Measurements from ENCODE around the gene IFI6.

The IFI6 gene

DNA sequence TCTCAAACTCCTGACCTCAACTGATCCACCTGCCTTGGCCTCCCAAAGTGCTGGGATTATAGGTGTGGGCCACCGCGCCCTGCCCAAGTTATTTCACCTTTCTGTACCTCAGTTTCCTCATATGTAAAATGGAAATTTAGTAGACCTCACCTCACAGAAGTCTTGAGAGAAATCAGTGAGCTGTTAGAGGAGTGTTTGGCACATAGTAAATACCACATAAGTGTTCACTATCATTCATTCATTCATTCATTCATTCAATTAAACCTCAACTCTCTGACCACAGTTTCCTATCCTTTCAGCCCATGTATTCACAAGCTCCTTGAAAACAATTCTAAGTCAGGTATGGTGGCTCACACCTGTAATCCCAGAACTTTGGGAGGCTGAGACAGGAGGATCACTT lies 33.2 kb downstream of the IFI6 start:
- peaks cover 3% of the 10 kb centered on the region; the same call in 1 of the 2 replicates for H3K9me3 ChIP-seq (ENCODE audit: control insufficient read depth, insufficient read depth, low read length)
- H3K4me1 ChIP-seq (ENCODE audit: control insufficient read depth, low read length) = peaks cover 40% of the 10 kb centered on the region
- no peaks in the 10 kb centered on the region for H3K9me2 ChIP-seq (replicated peaks; ENCODE audit: control insufficient read depth, low read length)
- peaks cover 16% of the 10 kb centered on the region for H3F3A ChIP-seq (ENCODE audit: control insufficient read depth, insufficient read depth)
- H3K27me3 ChIP-seq (ENCODE audit: control insufficient read depth, low read length) = no peaks in the 10 kb centered on the region
- TF ChIP-seq, protein P1, sequence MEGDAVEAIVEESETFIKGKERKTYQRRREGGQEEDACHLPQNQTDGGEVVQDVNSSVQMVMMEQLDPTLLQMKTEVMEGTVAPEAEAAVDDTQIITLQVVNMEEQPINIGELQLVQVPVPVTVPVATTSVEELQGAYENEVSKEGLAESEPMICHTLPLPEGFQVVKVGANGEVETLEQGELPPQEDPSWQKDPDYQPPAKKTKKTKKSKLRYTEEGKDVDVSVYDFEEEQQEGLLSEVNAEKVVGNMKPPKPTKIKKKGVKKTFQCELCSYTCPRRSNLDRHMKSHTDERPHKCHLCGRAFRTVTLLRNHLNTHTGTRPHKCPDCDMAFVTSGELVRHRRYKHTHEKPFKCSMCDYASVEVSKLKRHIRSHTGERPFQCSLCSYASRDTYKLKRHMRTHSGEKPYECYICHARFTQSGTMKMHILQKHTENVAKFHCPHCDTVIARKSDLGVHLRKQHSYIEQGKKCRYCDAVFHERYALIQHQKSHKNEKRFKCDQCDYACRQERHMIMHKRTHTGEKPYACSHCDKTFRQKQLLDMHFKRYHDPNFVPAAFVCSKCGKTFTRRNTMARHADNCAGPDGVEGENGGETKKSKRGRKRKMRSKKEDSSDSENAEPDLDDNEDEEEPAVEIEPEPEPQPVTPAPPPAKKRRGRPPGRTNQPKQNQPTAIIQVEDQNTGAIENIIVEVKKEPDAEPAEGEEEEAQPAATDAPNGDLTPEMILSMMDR (IDR thresholded peaks at IDR 0.05; ENCODE audit: low read depth, low read length, poor library complexity, severe bottlenecking) = no peak
- TF ChIP-seq EZH2phosphoT487 (IDR thresholded peaks at IDR 0.05; ENCODE audit: borderline replicate concordance, low read length) = no peak
- no peak overlapping the region for H3K4me3 ChIP-seq (ENCODE audit: low read length)
- no peak overlapping the region for H3K4me2 ChIP-seq (ENCODE audit: low read length)
- H3K27ac ChIP-seq (ENCODE audit: low read depth, low read length) = no peak overlapping the region
- no peaks in the 10 kb centered on the region for H3K36me3 ChIP-seq (ENCODE audit: control insufficient read depth, low read length)
- no peaks in the 10 kb centered on the region for H3K79me2 ChIP-seq (ENCODE audit: control insufficient read depth, low read length)
- no peaks in the 10 kb centered on the region for H4K20me1 ChIP-seq (ENCODE audit: control insufficient read depth, insufficient read depth, low read depth, low read length)

DNA sequence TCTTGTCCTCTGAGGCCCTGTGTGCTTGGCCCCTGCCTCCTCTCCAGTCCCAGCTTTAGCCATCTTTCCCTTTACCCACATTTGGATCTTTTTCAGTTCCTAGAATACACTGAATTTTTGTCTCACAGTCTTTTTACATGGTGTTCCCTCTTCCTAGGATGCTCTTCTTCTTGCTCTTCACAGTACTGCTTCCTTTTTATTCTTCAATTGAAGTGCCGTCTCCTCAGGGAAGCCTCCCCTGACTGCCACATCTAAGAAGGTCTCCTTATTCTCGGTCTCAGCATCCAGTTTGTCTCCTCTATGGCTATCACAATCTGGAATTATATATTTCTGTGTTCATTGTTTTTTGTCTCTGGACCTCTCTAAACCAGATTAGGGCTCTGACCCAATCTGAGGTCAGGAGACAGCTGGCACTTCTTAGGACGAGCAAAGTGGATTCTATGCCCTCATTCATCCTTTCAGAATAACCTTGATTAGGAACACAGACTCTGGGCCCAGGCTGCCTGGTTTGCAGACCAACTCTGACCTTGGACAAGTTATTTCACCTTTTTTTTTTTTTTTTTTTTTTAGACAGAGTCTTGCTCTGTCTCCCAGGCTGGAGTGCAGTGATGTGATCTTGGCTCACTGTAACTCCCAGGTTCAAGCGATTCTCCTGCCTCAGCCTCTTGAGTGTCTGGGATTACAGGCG lies 33.8 kb downstream of the IFI6 start:
- Histone ChIP-seq H3K27ac (ENCODE audit: low read depth, low read length) (no peak overlapping the region), H3K4me2 (ENCODE audit: low read length) (no peak overlapping the region), H3K27me3 (ENCODE audit: control insufficient read depth, low read length) (no peaks in the 10 kb centered on the region), H3F3A (ENCODE audit: control insufficient read depth, insufficient read depth) (peaks cover 21% of the 10 kb centered on the region), H4K20me1 (ENCODE audit: control insufficient read depth, insufficient read depth, low read depth, low read length) (no peaks in the 10 kb centered on the region), H3K9me3 (ENCODE audit: control insufficient read depth, insufficient read depth, low read length) (peaks cover 3% of the 10 kb centered on the region; the same call in 1 of the 2 replicates), H3K9me2 (replicated peaks; ENCODE audit: control insufficient read depth, low read length) (no peaks in the 10 kb centered on the region), H3K4me1 (ENCODE audit: control insufficient read depth, low read length) (peaks cover 42% of the 10 kb centered on the region), H3K36me3 (ENCODE audit: control insufficient read depth, low read length) (no peaks in the 10 kb centered on the region), H3K79me2 (ENCODE audit: control insufficient read depth, low read length) (no peaks in the 10 kb centered on the region), H3K4me3 (ENCODE audit: low read length) (no peak overlapping the region)
- TF ChIP-seq EZH2phosphoT487 (IDR thresholded peaks at IDR 0.05; ENCODE audit: borderline replicate concordance, low read length) = no peak
- TF ChIP-seq, protein P1 (IDR thresholded peaks at IDR 0.05; ENCODE audit: low read depth, low read length, poor library complexity, severe bottlenecking) = no peak

- peak overlapping the region; percentile 83 for H3K27ac ChIP-seq (ENCODE audit: low read depth, low read length)
- peaks cover 38% of the 10 kb centered on the region for H3F3A ChIP-seq (ENCODE audit: control insufficient read depth, insufficient read depth)
- TF ChIP-seq, protein P1 (IDR thresholded peaks at IDR 0.05; ENCODE audit: low read depth, low read length, poor library complexity, severe bottlenecking) = no peak
- no peak for TF ChIP-seq EZH2phosphoT487 (IDR thresholded peaks at IDR 0.05; ENCODE audit: borderline replicate concordance, low read length)
- H3K4me3 ChIP-seq (ENCODE audit: low read length) = no peak overlapping the region
- no peaks in the 10 kb centered on the region for H3K36me3 ChIP-seq (ENCODE audit: control insufficient read depth, low read length)
- peak overlapping the region; percentile 20; the same call in 1 of the 2 replicates for H3K4me2 ChIP-seq (ENCODE audit: low read length)
- no peaks in the 10 kb centered on the region for H3K79me2 ChIP-seq (ENCODE audit: control insufficient read depth, low read length)
- no peaks in the 10 kb centered on the region for H3K9me2 ChIP-seq (replicated peaks; ENCODE audit: control insufficient read depth, low read length)
- peaks cover 68% of the 10 kb centered on the region for H3K4me1 ChIP-seq (ENCODE audit: control insufficient read depth, low read length)
- no peaks in the 10 kb centered on the region for H3K27me3 ChIP-seq (ENCODE audit: control insufficient read depth, low read length)
- H3K9me3 ChIP-seq (ENCODE audit: control insufficient read depth, insufficient read depth, low read length) = peaks cover 3% of the 10 kb centered on the region; the same call in 1 of the 2 replicates
- no peaks in the 10 kb centered on the region for H4K20me1 ChIP-seq (ENCODE audit: control insufficient read depth, insufficient read depth, low read depth, low read length)
Observed at GRCh38 chr1:27635396-27636142, 36.4 kb downstream of the IFI6 start.

All from DOHH2 (cell line).